Stimulated activated CD4-positive, alpha-beta T cell treated with anti-CD3 and anti-CD28 coated beads, Interleukin-1b, Interleukin-23, amount 100 ng/mL, for 4 hours (primary cell): ENCODE results near the gene RHOXF1.
"Not testable (repeated sequence)": the region's sequence is repeated elsewhere in the genome, so short reads cannot be mapped to it uniquely, and the experiment has no call there.

Source experiments
- DNase-seq, 2 donors: peaks; one replicate each; pipeline ENCODE4 v3.0.0-alpha.2; 2020; ENCODE audit warnings: low read depth in 2 of 2

Gene RHOXF1

GRCh38 chrX:120115438-120115963 lies at the start of gene RHOXF1:
RHOXF1 (minus strand) TSS chrX:120115913; CDS start chrX:120115862, 51 bp downstream.
- no peak for DNase-seq

DNA sequence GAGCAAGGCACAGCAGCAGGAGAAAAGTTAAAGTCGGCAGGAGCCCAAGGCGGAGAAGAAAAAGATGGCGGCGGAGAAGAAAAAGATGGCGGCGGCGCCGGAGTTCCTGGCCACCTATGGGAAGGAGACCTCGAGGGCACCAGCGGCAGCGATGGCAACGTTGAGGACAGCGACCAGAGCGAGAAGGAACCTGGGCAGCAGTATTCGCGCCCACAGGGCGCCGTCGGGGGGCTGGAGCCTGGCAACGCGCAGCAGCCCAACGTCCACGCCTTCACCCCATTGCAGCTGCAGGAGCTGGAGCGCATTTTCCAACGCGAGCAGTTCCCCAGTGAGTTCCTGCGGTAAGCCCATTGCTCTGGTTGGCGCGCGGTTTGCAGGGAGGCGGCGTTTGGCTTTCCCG lies 43.4 kb upstream of the RHOXF1 start:
- not testable (repeated sequence) for DNase-seq

- not testable (repeated sequence) for DNase-seq
Observed at GRCh38 chrX:120158313-120158712, 42.6 kb upstream of the RHOXF1 start, which contains the start of gene RHOXF2. RHOXF2 (plus strand) TSS chrX:120158613; CDS start chrX:120158751, 138 bp downstream.

- DNase-seq = not testable (repeated sequence)
Observed at GRCh38 chrX:120150109-120150744, 34.5 kb upstream of the RHOXF1 start.

GRCh38 chrX:120147537-120147936 lies 31.8 kb upstream of the RHOXF1 start:
- no peak for DNase-seq

- DNase-seq = not testable (repeated sequence)
Observed at GRCh38 chrX:120146323-120146722, 30.6 kb upstream of the RHOXF1 start.

GRCh38 chrX:120145295-120145925 lies 29.7 kb upstream of the RHOXF1 start:
- DNase-seq = no peak

GRCh38 chrX:120144178-120144844 lies 28.6 kb upstream of the RHOXF1 start:
- no peak for DNase-seq

DNA sequence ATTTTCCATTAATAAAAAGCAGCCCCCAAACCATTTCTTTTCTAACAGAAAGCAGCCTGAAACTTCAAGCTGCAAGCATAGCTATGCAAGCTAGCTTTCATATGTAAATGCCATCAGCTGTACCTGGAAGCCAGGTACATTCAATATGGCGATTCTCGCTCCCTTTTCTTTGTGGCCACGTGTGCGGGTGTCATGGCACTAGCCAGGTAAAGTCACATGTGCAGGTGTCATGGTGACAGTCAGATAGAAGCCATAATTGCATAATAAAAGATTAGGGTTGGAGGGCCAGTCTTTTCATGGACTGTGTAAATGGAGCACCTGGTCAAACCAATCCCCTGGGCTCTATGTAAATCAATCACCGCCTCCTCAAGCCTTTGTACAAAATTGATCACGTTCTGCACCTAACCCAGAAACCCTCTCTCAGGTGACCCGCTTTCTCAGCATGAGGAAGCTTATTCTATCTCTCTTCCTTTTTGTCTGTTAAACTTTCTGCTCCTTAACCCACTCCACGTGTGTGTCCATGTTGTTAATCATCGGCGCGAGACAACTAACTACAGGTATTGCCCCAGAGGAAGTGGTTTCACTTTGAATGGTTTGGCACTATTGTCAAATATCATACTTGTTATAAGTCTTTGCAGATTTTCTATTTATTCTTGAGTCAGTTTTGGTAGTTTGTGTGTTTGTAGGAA lies 24.7 kb upstream of the RHOXF1 start:
- no peak for DNase-seq

GRCh38 chrX:120137439-120137838 lies 21.7 kb upstream of the RHOXF1 start:
- DNase-seq = no peak

DNA sequence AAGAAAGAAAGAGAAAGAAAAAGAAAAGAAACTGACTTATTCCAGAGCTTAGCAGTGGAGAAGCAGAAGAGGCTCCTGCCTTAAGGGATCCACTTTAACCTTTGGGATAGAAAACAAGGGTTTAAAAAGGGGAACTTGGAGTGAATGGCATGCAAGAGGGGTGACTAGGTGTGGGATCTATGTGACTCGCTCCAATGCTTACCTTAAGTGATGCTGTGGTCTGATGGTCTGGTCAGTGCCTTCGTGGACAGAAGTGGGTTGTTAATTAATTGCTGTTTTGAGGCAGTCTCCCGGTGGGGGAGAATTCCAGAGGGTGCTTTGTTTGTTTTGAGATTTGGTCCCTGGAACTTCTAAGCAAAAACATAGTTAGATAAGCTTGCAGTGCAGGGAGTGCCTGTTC lies 21.1 kb upstream of the RHOXF1 start:
- no peak for DNase-seq

- no peak for DNase-seq
Observed at GRCh38 chrX:120136128-120136527, 20.4 kb upstream of the RHOXF1 start.

DNA sequence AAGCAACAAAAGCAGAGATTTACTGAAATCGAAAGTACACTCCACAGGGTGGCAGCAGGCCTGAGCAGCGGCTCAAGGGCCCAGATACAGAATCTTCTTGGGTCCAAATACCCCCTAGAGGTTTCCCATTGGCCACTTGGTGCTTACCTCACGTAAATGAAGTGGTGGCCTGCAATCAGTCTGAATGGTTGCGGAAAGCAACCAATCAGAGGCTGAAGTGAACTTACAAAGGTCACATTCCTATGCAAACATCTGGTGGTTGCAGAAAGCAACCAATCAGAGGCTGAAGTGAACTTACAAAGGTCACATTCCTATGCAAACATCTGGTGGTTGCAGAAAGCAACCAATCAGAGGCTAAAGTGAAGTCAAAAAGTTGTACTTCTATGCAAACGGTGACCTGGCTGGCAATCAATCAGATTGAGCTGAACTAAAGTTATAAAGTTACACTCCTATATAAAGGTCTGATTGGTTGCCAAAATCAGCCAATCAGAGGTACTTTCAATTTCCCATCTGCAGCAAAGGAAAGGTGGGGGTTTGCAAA lies 12.7 kb upstream of the RHOXF1 start:
- DNase-seq = not testable (repeated sequence)

DNA sequence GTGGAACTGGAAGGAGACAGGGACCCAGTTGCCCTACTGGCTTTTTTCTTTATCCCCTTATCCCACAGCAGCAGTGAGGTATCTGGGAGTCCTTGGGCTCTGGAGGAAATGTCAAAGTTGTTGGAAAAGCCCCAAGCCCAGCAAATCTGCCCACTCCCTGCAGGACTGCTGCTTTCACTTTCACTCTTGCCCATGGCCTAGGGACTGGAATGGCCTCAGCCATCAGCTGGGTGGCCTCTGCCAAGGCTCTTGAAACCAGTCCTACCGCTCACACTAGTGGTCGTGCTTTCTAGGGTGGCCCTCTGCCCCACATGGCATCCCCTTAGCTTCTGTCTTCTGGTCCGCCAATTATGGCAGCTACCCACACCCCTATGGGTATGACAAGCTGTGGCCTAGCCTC lies 9.7 kb upstream of the RHOXF1 start:
- no peak for DNase-seq

GRCh38 chrX:120120223-120120622 lies 4.5 kb upstream of the RHOXF1 start:
- DNase-seq = no peak

- no peak for DNase-seq
Observed at GRCh38 chrX:120111611-120112010, 4.1 kb downstream of the RHOXF1 start.

GRCh38 chrX:120109378-120109777 lies 6.3 kb downstream of the RHOXF1 start:
- DNase-seq = no peak

DNA sequence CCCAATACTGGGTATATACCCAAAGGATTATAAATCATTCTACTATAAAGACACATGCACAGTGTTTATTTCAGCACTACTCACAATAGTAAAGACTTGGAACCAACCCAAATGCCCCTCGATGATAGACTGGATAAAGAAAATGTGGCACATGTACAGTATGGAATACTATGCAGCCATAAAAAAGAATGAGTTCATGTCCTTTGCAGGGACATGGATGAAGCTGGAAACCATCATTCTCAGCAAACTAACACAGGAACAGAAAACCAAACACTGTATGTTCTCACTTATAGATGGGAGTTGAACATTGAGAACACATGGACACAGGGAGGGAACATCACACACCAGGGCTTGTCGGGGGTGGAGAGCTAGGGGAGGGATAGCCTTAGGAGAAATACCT lies 11.0 kb downstream of the RHOXF1 start:
- not testable (repeated sequence) for DNase-seq

DNA sequence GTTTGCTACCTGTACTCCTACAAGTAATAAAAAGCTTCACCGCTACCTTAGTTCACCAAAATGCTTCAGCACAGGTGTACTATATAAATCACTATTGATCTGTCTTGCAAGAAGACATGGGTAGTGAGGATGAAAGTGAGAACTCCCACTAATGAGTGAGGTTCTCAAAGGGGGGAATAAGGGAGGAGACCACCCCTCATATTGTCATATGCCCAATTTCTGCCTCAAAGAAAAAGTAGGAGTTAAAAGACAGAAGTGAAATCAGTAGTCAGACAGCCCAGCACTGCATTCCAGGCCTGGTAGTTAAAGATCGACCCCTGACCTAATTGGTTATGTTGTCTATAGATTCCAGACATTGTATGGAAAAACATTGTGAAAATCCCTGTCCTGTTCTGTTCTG lies 14.7 kb downstream of the RHOXF1 start:
- not testable (repeated sequence) for DNase-seq

- no peak for DNase-seq
Observed at GRCh38 chrX:120090208-120090607, 25.5 kb downstream of the RHOXF1 start.

GRCh38 chrX:120087289-120088017 lies 28.3 kb downstream of the RHOXF1 start:
- DNase-seq = no peak
